Panc1 (cell line): ENCODE data around the gene WDR49. TPM values are rescaled to one million over a fixed set of nuclear protein-coding genes. Genes with fewer than 3 reads are reported as not detected.

ENCODE experiments used
- ATAC-seq: fragments of 200-7000 bp; cut with Tn5 transposase; 2 replicates; pipeline ENCODE4 v1.9.1; 2020; ENCODE audit warnings: mild to moderate bottlenecking, moderate library complexity
- BruUV-seq: library from RNA; stranded (reverse); fragments of 400-500 nt; replicated peaks from 2 replicates; lab custom pipeline; 2021; lab: Mats Ljungman, UMichigan
- CTCF ChIA-PET: fragments of 300-600 bp; sonication (Branson Sonifier 250); formaldehyde crosslinking; loops from one replicate; lab custom pipeline; 2022; ENCODE audit warnings: antibody characterized with exemption; lab: Charles Lee
- POLR2A ChIA-PET: fragments of 300-600 bp; sonication (Branson Sonifier 250); formaldehyde crosslinking; loops from one replicate; lab custom pipeline; 2022; ENCODE audit warnings: antibody characterized with exemption; lab: Charles Lee
- DNase-seq: peaks from one replicate; pipeline ENCODE4 v3.0.0-alpha.2; 2010; ENCODE audit warnings: low read depth, low spot score
- H3K27ac ChIP-seq: 2 replicates; pipeline ENCODE4 v1.5.1; 2011; ENCODE audit warnings: mild to moderate bottlenecking, low read length, inconsistent platforms
- H3K27me3 ChIP-seq: fragments of 200-500 bp; sonication (Bioruptor generic); 2 replicates; pipeline ENCODE4 v1.6.0; 2014; ENCODE audit warnings: low read length, inconsistent platforms; ENCODE audit not compliant: control insufficient read depth, insufficient read depth
- H3K36me3 ChIP-seq: fragments of 200-500 bp; sonication (Bioruptor generic); 2 replicates; pipeline ENCODE4 v1.5.1; 2014; ENCODE audit warnings: inconsistent platforms, mild to moderate bottlenecking, low read length, moderate library complexity; ENCODE audit not compliant: control insufficient read depth, insufficient read depth
- H3K4me1 ChIP-seq: 2 replicates; pipeline ENCODE4 v1.5.1; 2011; ENCODE audit warnings: inconsistent platforms, mild to moderate bottlenecking, low read length, moderate library complexity; ENCODE audit not compliant: control insufficient read depth, insufficient read depth
- H3K4me3 ChIP-seq, 2 experiments: 2 replicates each; pipeline ENCODE4 v1.5.1; 2011 to 2012; ENCODE audit warnings: low read depth in 2 of 2, low read length in 2 of 2, mild to moderate bottlenecking in 2 of 2, inconsistent platforms in 1 of 2, moderate library complexity in 1 of 2
- H3K9me3 ChIP-seq: fragments of 200-500 bp; sonication (Bioruptor generic); 2 replicates; pipeline ENCODE4 v1.5.1; 2014; ENCODE audit warnings: low read depth, mild to moderate bottlenecking, inconsistent platforms, low read length, moderate library complexity; ENCODE audit not compliant: control insufficient read depth, insufficient read depth
- POLR2AphosphoS5 ChIP-seq: IDR thresholded peaks from 2 replicates; pipeline ENCODE4 v1.6.1; 2012; ENCODE audit warnings: mild to moderate bottlenecking, low read depth, low read length, moderate library complexity
- SIN3A ChIP-seq: IDR thresholded peaks from 2 replicates; pipeline ENCODE4 v1.6.1; 2012; ENCODE audit warnings: low read depth, mild to moderate bottlenecking, low read length, moderate library complexity, borderline replicate concordance; ENCODE audit not compliant: insufficient read depth
- TCF7L2 ChIP-seq: IDR thresholded peaks from 2 replicates; pipeline ENCODE4 v1.6.1; 2011; ENCODE audit warnings: mild to moderate bottlenecking, low read depth, low read length, inconsistent platforms
- in situ Hi-C: cut with HindIII; loops from 2 replicates; pipeline ENCODE4 v1.10.0; 2016; ENCODE audit warnings: low sequenced_read_pairs, low pct_unique_long_range_greater_than_20kb
- intact Hi-C: fragments of 100-400 bp; cut with micrococcal nuclease; formaldehyde crosslinking; loops from one replicate; pipeline ENCODE4 v1.10.0; 2022; ENCODE audit not compliant: unreplicated experiment
- total RNA-seq: library from RNA; stranded (reverse); gene quantifications from one replicate; pipeline ENCODE4 v1.2.1, GENCODE V29; 2021; ENCODE audit not compliant: unreplicated experiment
- TF ChIP-seq, protein P1 (sequence below), 2 experiments: IDR thresholded peaks; 2 replicates each; pipeline ENCODE4 v1.6.1; 2011 to 2012; ENCODE audit warnings: low read depth in 2 of 2, control low read depth in 1 of 2, low read length in 1 of 2, mild to moderate bottlenecking in 1 of 2, moderate library complexity in 1 of 2; ENCODE audit not compliant: insufficient read depth in 1 of 2
- TF ChIP-seq, protein P2 (sequence below): fragments of 450-650 bp; IDR thresholded peaks from 2 replicates; pipeline ENCODE4 v1.5.1; 2017; ENCODE audit warnings: mild to moderate bottlenecking

WDR49 gene
- total RNA-seq, 1 experiment from 2014 or later, result 0.23 TPM

DNA sequence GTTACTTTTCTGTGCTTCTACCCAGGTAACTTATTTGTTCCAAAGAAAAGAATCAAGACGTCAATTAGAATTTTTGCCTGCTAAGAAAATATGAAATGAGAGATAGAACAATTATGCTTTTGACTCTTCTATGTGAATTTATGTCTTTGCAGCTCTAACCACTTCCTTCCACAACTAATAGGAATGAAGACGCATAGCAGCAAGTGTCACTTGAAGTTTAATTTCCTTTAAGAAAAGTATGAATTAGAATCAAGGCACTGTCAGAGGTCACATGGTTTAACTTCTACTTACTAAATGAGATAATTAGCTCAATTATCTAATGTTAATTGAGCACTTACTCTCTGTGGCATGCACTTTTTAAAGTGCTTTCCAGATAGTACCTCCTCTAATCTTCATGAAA is 3.3 kb downstream of the WDR49 start:
- Histone ChIP-seq H3K4me1 (no peaks in the 10 kb centered on the region), H3K36me3 (no peaks in the 10 kb centered on the region), H3K4me3 (no peak overlapping the region), H3K27me3 (no peaks in the 10 kb centered on the region), H3K9me3 (no peaks in the 10 kb centered on the region), H3K27ac (no peak overlapping the region)
- in situ Hi-C loops (no loop called here), intact Hi-C loops (no loop called here)
- no peak for TF ChIP-seq TCF7L2
- no peak for TF ChIP-seq POLR2AphosphoS5
- TF ChIP-seq, protein P1, sequence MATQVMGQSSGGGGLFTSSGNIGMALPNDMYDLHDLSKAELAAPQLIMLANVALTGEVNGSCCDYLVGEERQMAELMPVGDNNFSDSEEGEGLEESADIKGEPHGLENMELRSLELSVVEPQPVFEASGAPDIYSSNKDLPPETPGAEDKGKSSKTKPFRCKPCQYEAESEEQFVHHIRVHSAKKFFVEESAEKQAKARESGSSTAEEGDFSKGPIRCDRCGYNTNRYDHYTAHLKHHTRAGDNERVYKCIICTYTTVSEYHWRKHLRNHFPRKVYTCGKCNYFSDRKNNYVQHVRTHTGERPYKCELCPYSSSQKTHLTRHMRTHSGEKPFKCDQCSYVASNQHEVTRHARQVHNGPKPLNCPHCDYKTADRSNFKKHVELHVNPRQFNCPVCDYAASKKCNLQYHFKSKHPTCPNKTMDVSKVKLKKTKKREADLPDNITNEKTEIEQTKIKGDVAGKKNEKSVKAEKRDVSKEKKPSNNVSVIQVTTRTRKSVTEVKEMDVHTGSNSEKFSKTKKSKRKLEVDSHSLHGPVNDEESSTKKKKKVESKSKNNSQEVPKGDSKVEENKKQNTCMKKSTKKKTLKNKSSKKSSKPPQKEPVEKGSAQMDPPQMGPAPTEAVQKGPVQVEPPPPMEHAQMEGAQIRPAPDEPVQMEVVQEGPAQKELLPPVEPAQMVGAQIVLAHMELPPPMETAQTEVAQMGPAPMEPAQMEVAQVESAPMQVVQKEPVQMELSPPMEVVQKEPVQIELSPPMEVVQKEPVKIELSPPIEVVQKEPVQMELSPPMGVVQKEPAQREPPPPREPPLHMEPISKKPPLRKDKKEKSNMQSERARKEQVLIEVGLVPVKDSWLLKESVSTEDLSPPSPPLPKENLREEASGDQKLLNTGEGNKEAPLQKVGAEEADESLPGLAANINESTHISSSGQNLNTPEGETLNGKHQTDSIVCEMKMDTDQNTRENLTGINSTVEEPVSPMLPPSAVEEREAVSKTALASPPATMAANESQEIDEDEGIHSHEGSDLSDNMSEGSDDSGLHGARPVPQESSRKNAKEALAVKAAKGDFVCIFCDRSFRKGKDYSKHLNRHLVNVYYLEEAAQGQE (IDR thresholded peaks at IDR 0.05; ENCODE audit: insufficient read depth in 1 of 2, low read depth in 2 of 2, low read length in 1 of 2), result no peak
- TF ChIP-seq, protein P2, sequence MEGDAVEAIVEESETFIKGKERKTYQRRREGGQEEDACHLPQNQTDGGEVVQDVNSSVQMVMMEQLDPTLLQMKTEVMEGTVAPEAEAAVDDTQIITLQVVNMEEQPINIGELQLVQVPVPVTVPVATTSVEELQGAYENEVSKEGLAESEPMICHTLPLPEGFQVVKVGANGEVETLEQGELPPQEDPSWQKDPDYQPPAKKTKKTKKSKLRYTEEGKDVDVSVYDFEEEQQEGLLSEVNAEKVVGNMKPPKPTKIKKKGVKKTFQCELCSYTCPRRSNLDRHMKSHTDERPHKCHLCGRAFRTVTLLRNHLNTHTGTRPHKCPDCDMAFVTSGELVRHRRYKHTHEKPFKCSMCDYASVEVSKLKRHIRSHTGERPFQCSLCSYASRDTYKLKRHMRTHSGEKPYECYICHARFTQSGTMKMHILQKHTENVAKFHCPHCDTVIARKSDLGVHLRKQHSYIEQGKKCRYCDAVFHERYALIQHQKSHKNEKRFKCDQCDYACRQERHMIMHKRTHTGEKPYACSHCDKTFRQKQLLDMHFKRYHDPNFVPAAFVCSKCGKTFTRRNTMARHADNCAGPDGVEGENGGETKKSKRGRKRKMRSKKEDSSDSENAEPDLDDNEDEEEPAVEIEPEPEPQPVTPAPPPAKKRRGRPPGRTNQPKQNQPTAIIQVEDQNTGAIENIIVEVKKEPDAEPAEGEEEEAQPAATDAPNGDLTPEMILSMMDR, result no peak
- TF ChIP-seq SIN3A, result no peak
- ChIA-PET POLR2A (no interaction called here), CTCF (no interaction called here)
- DNase-seq (no peak), ATAC-seq (no peak)
- BruUV-seq, result no TSS peak

DNA sequence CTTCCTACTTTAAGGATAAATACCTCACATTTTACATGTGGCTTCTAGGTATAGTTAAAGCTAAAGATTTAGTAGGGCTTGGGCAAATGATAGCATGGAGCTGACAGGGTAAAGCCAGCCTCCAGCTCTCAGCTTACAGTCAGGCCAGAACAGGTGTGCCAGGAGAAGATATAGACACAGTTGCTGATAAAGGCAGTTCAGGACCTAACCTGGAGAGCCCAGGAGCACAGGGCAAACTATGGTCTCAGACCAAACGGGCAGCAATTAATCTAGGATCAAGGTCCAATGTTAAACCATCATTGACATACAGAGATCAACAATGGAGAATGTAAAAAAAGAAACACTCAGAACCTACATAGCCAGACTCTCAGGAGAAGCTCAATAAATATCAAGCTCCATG is 4.0 kb downstream of the WDR49 start:
- in situ Hi-C loops, result no loop called here
- Histone ChIP-seq H3K4me1 (no peaks in the 10 kb centered on the region), H3K4me3 (no peak overlapping the region), H3K9me3 (no peaks in the 10 kb centered on the region), H3K27ac (no peak overlapping the region), H3K27me3 (no peaks in the 10 kb centered on the region), H3K36me3 (no peaks in the 10 kb centered on the region)
- no TSS peak for BruUV-seq
- no peak for DNase-seq
- no peak for ATAC-seq
- CTCF ChIA-PET, result no interaction called here
- intact Hi-C loops, result no loop called here
- POLR2A ChIA-PET, result no interaction called here
- TF ChIP-seq TCF7L2, result no peak
- TF ChIP-seq, protein P2, result no peak
- TF ChIP-seq SIN3A, result no peak
- no peak for TF ChIP-seq POLR2AphosphoS5
- TF ChIP-seq, protein P1 (IDR thresholded peaks at IDR 0.05; ENCODE audit: insufficient read depth in 1 of 2, low read depth in 2 of 2, low read length in 1 of 2), result no peak
